Fibroblast of lung (primary cell): ENCODE results near the gene ITPK1. TPM values are rescaled to one million over a fixed set of nuclear protein-coding genes. Genes with fewer than 3 reads are reported as not detected.

Source experiments
- DNase-seq, 2 donors: peaks; one replicate each; pipeline versions ENCODE4 v3.0.0 to v3.0.0-alpha.2; 2010; ENCODE audit warnings: low read depth in 2 of 2
- H2AFZ ChIP-seq: 2 replicates; pipeline ENCODE4 v1.5.1; 2012; ENCODE audit warnings: low read length, control low read depth, inconsistent platforms
- H3K27ac ChIP-seq: 2 replicates; pipeline ENCODE4 v1.5.1; 2011; ENCODE audit warnings: low read length, control low read depth; ENCODE audit not compliant: insufficient read depth
- H3K27me3 ChIP-seq: 2 replicates; pipeline ENCODE4 v1.5.1; 2011; ENCODE audit warnings: mild to moderate bottlenecking, low read length; ENCODE audit not compliant: control insufficient read depth, insufficient read depth
- H3K36me3 ChIP-seq: 2 replicates; pipeline ENCODE4 v1.5.1; 2011; ENCODE audit warnings: low read length; ENCODE audit not compliant: control insufficient read depth, insufficient read depth
- H3K4me1 ChIP-seq: 2 replicates; pipeline ENCODE4 v1.5.1; 2011; ENCODE audit warnings: low read length; ENCODE audit not compliant: control insufficient read depth, insufficient read depth; ENCODE audit errors: extremely low read depth
- H3K4me2 ChIP-seq: 2 replicates; pipeline ENCODE4 v1.5.1; 2011; ENCODE audit warnings: low read length, control low read depth; ENCODE audit not compliant: insufficient read depth; ENCODE audit errors: extremely low read depth
- H3K4me3 ChIP-seq, 4 experiments: fragments of 200-600 bp in 1 of 4; sonication (generic) in 1 of 4; replicated peaks in 1 of 4; 2 replicates each; pipeline ENCODE4 v1.5.1; 2011 to 2016; ENCODE audit warnings: low read length in 4 of 4, low read depth in 3 of 4, mild to moderate bottlenecking in 3 of 4, control low read depth in 2 of 4, inconsistent platforms in 1 of 4, mixed read lengths in 1 of 4; ENCODE audit not compliant: insufficient read depth in 1 of 4; ENCODE audit errors: control extremely low read depth in 1 of 4
- H3K79me2 ChIP-seq: 2 replicates; pipeline ENCODE4 v1.5.1; 2012; ENCODE audit warnings: mild to moderate bottlenecking, low read length, inconsistent platforms; ENCODE audit not compliant: control insufficient read depth, insufficient read depth
- H3K9ac ChIP-seq: 2 replicates; pipeline ENCODE4 v1.5.1; 2011; ENCODE audit warnings: mild to moderate bottlenecking, low read length, control low read depth; ENCODE audit not compliant: insufficient read depth
- H3K9me3 ChIP-seq: 2 replicates; pipeline ENCODE4 v1.5.1; 2012; ENCODE audit warnings: low read depth, low read length; ENCODE audit not compliant: control insufficient read depth, insufficient read depth
- H4K20me1 ChIP-seq: 2 replicates; pipeline ENCODE4 v1.5.1; 2011; ENCODE audit warnings: low read length; ENCODE audit not compliant: control insufficient read depth, insufficient read depth; ENCODE audit errors: extremely low read depth
- EZH2 ChIP-seq: IDR thresholded peaks from 2 replicates; pipeline ENCODE4 v1.5.1; 2012; ENCODE audit warnings: low read length, control low read depth, mild to moderate bottlenecking; ENCODE audit errors: missing control alignments
- polyA plus RNA-seq, 2 donors: library from polyadenylated mRNA; depleted of rRNA in 1 of 2; stranded (reverse) in 1 of 2; unstranded in 1 of 2; fragments of >200 nt; gene quantifications; 2 replicates each; pipeline ENCODE4 v1.2.1, GENCODE V29; 2011 to 2012; ENCODE audit warnings: missing spikeins in 1 of 2
- total RNA-seq: library from RNA; depleted of rRNA; stranded (reverse); fragments of >200 nt; gene quantifications from 2 replicates; pipeline ENCODE4 v1.2.1, GENCODE V29; 2014
- TF ChIP-seq, protein P1 (sequence below), 2 donors: IDR thresholded peaks in 1 of 2; conservative IDR thresholded peaks in 1 of 2; 1 replicate in 1 of 2; 2 replicates in 1 of 2; pipeline ENCODE4 v1.5.1; 2011 to 2012; ENCODE audit warnings: low read length in 2 of 2, control low read depth in 1 of 2, inconsistent platforms in 1 of 2, low read depth in 1 of 2, mild to moderate bottlenecking in 1 of 2

Gene ITPK1
- total and polyA plus RNA-seq, 2 donors (not counting 1 experiment from before 2014, with no cell fraction given), result 9.2 to 23.1 TPM

- Histone ChIP-seq H3K4me2 (no peak overlapping the region), H3K79me2 (no peaks in the 10 kb centered on the region), H2AFZ (no peak overlapping the region), H3K9ac (no peak overlapping the region), H3K36me3 (no peaks in the 10 kb centered on the region), H3K4me1 (peaks cover 8% of the 10 kb centered on the region), H3K4me3 (no peak overlapping the region), H3K9me3 (no peaks in the 10 kb centered on the region), H3K27me3 (no peaks in the 10 kb centered on the region), H3K27ac (no peak overlapping the region), H4K20me1 (no peaks in the 10 kb centered on the region)
- DNase-seq, result no peak
- no peak for TF ChIP-seq EZH2
- TF ChIP-seq, protein P1, sequence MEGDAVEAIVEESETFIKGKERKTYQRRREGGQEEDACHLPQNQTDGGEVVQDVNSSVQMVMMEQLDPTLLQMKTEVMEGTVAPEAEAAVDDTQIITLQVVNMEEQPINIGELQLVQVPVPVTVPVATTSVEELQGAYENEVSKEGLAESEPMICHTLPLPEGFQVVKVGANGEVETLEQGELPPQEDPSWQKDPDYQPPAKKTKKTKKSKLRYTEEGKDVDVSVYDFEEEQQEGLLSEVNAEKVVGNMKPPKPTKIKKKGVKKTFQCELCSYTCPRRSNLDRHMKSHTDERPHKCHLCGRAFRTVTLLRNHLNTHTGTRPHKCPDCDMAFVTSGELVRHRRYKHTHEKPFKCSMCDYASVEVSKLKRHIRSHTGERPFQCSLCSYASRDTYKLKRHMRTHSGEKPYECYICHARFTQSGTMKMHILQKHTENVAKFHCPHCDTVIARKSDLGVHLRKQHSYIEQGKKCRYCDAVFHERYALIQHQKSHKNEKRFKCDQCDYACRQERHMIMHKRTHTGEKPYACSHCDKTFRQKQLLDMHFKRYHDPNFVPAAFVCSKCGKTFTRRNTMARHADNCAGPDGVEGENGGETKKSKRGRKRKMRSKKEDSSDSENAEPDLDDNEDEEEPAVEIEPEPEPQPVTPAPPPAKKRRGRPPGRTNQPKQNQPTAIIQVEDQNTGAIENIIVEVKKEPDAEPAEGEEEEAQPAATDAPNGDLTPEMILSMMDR (conservative IDR thresholded peaks at IDR 0.05 in 1 of 2, IDR thresholded peaks at IDR 0.05 in 1 of 2; ENCODE audit: low read depth in 1 of 2, low read length in 2 of 2), result no peak
Measured at GRCh38 chr14:93017898-93018297, 97.8 kb downstream of the ITPK1 start.

- Histone ChIP-seq H3K4me1 (peaks cover 9% of the 10 kb centered on the region), H2AFZ (no peak overlapping the region), H3K9me3 (no peaks in the 10 kb centered on the region), H3K9ac (no peak overlapping the region), H3K4me3 (no peak overlapping the region), H4K20me1 (no peaks in the 10 kb centered on the region), H3K79me2 (no peaks in the 10 kb centered on the region), H3K27me3 (no peaks in the 10 kb centered on the region), H3K27ac (no peak overlapping the region), H3K4me2 (no peak overlapping the region), H3K36me3 (no peaks in the 10 kb centered on the region)
- TF ChIP-seq, protein P1 (conservative IDR thresholded peaks at IDR 0.05 in 1 of 2, IDR thresholded peaks at IDR 0.05 in 1 of 2; ENCODE audit: low read depth in 1 of 2, low read length in 2 of 2), result no peak
- no peak for DNase-seq
Measured at GRCh38 chr14:93017301-93017797, 98.4 kb downstream of the ITPK1 start.

GRCh38 chr14:93016275-93016845, 99.4 kb downstream of the ITPK1 start:
- Histone ChIP-seq H3K4me1 (peaks cover 9% of the 10 kb centered on the region), H3K79me2 (no peaks in the 10 kb centered on the region), H3K9ac (no peak overlapping the region), H2AFZ (no peak overlapping the region), H3K27me3 (no peaks in the 10 kb centered on the region), H3K36me3 (no peaks in the 10 kb centered on the region), H3K9me3 (no peaks in the 10 kb centered on the region), H3K4me2 (no peak overlapping the region), H3K27ac (no peak overlapping the region), H4K20me1 (no peaks in the 10 kb centered on the region), H3K4me3 (no peak overlapping the region)
- TF ChIP-seq EZH2, result no peak
- TF ChIP-seq, protein P1 (conservative IDR thresholded peaks at IDR 0.05 in 1 of 2, IDR thresholded peaks at IDR 0.05 in 1 of 2; ENCODE audit: low read depth in 1 of 2, low read length in 2 of 2), result no peak
- no peak for DNase-seq
